GM19395 (cell line): ENCODE results near the gene DENND1B.
"Not testable (repeated sequence)": the region's sequence is repeated elsewhere in the genome, so short reads cannot be mapped to it uniquely, and the experiment has no call there.

Source experiments
- ATAC-seq: cut with Tn5 transposase; IDR thresholded peaks from one replicate; pipeline ENCODE4 v1.9.1; 2021; ENCODE audit warnings: mild to moderate bottlenecking, moderate library complexity; ENCODE audit not compliant: unreplicated experiment

Gene DENND1B

DNA sequence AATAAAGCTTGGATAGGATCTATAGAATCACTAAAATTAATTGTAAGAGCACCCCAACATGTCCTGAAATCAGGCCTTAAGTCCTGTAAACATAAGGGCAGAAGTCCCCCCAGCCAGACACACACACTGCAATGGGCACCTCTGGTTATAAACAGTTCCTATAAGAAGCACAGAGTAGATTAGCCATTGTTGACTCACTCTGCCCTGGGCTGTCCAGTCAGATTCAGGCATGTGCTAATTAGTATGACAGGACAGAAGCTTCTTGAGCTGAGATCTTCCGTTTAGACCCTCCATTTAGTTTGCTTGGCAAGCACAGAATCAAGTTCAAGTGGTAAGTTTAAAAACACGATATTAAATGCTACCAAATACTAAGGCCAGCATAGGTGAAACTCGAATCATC, 11.8 kb upstream of the DENND1B start:
- ATAC-seq, result no peak

DNA sequence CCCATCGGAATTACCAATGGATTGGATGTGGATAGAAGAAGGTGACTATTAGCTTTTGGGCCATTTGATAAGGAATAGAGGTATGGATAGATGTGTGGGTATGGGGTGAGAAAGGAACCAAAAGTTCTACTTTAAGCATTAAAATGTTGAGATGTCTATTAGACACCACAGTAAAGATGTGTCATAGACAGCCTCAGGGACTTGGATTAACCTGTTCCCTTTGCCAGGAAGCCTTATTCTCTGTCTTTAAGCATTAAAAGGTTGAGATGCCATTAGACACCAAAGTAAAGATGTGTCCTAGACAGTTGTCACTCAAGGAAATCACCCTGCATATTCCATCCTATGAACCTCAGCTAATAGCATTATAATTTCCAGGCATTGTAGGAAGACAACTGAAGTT, 11.0 kb upstream of the DENND1B start:
- ATAC-seq, result no peak

DNA sequence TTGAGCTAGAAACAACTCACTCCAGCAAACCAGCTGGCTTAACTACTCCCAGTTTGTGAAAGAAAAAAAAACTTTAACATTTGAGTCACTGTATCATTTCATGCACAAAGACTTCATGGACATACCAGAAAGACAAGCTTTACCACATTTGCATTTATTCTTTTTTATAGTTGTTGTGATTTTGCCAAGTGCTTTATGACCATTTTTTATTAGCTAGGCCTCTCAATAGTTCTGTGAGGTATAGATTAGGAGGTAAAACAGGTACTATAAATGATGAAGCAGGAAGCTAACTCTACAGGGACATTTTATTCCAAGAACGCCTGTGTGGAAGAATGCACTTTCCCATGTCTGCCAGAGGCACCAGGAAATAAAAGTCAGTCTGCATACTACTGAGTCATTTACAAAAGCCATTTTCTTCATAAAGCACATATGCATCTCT, 8.2 kb upstream of the DENND1B start:
- no peak for ATAC-seq

DNA sequence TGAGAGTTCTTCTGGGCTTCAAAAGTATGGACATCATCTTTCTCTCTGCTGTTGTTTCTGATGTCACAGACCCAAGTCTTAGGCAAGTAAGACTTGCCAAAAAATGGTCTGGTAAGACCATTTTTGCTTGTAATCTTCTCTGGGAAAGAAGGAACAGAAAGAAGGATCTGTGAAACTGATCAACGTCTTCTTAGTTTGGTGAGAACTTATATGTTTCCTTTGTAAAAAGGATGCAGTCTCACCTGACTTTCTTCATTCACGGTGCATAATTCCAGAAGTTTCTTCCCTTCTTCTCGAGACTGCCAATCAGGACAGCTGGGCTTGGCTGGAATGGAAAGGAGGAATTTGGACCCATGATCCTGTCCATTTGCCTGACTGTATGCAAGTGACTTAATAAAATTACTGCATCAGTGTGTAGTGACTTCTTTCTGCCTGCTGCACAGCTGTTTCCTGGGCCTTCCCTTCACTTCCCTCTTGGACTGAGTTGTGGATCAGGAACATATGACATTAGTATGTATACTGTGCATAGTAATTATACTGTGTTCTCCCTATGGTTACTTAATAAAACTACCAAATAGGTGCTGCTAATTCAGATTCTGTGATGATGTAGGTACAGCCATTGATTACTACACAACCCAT, 7.6 kb upstream of the DENND1B start:
- ATAC-seq, result no peak

DNA sequence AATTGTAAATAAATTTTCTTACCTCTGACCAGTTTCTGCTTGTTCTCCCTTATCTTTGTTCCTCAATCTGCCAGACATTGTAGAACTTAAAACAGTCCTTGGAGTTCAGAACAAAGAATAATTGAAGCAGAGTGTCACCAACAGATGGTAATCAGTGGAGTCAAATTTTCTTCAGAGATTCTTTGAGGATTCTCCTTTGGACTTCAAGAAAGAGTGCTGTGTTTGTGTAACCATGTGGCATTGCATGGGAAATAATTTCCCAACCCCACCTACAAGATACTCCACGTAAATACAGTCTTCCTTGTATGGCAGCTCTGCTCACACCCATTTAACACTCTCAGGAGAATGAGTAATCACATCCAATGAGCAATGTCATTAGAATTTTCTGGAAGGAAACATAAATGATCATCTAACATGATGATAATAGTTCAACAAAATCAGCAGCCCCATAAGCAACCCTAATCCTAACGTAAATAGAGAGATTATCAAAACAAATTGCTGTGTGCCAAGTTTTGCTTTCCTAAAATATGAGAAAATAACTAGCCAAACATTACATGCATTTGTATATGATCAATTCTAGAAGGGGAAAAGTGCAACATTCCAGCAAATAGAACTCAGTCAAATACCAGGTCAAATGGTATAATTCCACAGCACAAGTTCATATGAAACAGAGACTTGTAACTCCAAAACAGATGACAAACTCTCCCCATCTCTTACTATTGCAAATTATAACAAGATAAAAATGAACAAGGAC, 6.9 kb upstream of the DENND1B start:
- no peak for ATAC-seq

DNA sequence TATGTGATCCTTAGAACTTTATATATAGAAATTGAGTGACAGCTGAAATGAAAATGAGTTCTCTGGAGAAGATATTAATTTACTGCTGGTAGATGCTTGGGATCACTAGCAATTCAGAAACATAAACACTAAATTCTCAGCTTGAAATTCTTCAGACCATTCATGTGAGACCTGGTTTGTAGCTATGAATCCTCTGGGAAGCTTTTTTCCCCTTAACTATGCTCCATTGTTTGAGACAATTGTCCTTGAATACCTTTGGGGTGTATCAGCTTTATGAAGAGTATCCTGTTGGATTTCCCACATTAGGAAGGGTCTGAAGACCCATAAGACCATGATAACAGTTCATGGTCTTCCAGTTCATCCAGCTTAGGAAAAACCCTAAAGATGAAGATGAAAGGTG, 4.6 kb upstream of the DENND1B start:
- ATAC-seq, result no peak

DNA sequence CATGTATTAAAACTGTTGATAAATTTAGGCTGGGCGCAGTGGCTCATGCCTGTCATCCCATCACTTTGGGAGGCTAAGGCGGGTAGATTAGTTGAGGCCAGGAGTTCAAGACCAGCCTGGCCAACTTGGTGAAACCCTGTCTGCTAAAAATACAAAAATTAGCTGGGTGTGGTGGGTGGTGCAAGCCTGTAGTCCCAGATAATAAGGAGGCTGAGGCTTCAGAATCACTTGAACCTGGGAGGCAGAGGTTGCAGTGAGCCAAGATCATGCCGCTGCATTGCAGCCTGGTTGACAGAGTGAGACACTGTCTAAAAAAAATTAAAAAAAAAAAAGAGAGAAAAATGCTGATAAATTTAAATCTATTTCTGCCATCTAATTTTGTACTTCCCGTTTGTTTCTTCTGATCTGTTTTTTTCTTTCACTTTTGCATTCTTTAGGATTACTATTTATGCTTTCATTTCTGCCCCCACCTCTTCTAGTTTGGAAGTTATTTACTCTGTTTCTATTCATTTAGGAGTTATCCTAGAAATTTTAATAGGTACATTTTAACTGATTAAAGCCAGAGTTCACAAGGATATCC, 3.2 kb upstream of the DENND1B start:
- no peak for ATAC-seq

DNA sequence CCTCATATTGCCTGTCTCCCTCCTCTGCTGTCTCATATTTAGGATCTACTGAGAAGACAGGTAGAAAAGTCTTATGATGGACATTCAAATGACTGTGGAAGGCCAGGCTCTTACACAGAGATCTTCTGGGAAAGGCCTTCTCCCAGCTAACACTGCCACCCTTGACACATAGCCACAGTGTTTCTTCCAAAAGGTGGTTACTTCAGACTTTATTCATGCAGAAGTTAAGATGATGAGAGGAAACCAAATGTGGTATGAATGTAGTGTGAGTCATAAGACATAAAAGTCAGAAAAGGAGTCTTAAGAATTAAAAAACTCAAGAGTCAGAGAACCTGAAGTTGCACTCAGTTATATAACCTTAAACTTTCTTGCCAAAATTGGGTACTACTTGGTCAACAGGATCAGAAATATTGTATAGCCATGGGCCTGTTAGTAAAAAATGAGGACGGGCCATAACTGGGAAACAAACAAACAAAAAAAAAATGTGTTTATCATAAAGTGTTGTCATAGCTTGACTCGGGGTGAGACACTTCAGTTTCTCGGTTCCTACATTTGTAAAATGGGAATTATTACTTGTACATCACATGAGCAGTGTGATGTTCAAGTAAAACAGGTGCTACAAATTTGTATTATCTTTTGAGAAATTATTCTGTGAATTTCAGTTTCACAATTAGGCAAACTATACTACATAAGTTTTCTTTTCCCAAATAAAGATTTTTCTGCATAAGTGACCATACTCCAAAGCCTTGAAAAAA, 1.2 kb upstream of the DENND1B start:
- ATAC-seq, result peak; percentile 43

DNA sequence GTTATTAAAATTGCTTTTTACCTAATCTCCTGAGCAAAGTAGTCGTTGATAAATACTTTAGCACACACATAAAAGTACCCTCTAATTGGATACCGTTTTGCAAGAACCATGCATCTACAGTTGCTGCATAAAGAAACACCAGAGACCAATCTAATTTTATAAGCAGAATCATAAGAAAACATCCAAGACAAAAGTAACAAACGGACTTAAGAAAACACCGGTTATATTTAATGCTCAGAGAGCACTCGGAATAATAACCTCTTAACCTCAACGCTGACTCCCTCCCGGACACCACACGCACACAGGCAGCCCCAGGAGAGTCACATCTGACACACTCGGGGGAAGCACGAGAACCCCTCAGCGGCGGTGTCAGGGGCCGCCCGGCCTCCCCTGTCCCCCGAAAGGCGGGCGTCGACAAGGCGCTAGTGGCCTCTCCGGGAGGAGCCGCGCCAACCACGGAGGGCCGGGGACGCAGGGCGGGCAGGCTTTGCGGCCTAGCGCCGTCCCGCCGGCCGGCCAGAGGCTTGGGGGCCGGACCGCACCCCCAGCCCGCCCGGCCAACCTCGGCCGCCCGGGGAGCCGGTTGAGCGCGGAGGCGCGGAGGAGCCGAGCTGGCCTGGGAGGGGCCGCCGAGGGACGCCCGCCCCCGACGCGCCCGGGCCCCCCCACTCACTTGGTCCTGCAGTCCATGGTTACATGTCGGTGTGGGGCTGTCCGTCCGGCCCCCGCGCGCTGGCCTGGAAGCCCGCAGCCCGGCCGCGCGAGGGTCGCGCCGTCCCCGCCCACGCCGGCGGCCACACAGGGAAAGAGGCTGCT, 606 bp downstream of the DENND1B start:
- peak; percentile 34 for ATAC-seq

DNA sequence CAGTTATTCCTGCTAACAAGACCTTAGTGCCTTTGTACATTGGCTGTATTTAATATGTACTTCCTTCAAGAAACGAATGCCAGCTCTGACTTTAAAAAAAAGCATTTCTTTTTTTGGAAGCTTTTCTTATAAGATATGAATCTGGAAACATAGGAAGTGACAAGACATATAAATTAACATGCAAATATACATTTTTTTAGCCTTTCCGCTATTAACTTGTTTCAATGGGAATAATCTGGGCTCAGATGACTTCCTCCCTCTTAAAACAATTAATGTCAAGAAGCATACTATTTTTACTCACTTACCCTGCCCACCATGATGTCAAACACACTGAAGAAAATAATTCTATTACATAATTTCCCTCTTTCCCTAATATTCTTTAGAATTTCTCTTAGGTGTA, 1.4 kb downstream of the DENND1B start:
- no peak for ATAC-seq

DNA sequence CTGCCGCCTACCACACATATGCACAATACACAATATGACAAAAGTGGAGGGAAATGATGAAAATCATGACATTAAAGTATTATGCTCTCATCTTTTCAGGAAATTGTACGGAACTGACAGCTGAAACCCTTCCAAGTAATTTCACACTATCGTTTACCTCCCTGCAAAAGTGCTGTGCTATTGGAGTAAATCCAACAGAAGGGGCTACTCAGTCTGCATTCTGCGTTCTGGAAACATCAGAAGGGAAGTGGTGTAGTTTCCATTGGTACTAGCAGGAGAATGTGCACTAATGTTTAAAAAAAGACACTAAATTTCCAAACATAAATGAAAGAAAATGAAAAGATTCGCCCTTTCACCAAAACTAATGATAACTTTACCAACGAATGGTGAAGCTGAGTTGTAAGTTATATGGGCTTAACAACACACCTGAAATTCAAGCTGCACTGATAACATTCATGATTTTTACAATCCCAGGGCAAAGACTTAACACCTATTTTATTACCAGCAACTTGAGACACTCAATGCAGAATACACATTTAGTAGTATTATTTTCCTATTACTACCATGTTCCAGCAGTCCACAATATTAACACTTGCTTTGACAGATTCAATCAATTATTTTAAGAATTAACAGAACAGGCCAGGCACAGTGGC, 3.2 kb downstream of the DENND1B start:
- ATAC-seq, result no peak

DNA sequence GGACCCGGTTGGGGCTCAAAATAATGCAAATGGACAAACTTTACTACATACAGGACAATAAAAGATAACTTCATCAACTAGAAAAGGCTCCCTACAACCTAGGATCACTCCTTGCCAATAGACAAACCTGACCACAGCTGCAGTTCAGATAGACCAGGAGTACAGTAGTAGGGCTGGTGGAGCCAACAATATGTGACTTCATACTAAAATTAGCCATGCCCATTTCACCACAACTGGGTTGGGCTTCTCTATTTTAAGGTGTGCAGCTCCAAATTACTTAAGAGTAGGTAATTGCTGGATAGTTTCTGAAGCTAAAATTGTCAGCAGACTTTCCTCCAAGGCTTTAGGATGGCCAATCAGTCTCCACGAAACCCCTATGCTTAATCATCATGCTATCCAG, 3.9 kb downstream of the DENND1B start:
- no peak for ATAC-seq

DNA sequence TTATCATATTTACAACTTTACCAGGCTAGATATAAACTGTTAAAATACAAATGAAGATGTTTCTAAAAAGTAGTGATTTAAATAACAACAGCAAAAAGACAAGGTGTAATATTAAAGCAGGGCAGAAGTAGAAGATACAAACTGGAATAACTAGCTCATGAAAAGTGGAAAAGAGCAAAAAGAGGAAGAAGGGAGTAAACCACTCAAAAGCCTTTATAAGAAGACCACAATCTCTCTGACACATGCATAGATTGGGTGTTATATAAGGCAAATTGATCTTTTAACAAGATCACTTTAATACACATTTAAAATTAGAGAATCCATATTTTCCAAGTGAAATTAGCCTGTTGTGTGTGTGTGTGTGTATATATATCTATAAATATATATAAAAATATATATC, 5.0 kb downstream of the DENND1B start:
- ATAC-seq, result no peak

DNA sequence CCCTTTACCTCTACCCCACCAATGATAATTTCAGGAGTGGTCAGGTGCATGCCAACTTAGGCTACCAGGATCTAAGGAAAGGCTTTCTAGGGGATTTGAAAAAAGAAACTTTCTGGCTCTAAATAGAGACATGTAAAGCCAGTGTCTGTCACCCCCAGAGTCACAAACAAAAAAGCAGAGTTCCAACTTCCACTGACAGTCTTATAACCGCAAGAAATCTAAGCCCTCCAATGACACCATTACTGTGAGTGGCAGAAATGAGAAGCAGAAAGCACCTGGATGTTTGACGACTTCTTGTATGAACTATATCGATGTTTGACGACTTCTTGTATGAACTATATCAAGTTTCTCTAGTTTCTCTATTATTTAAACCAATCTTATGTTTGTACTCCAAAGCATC, 6.0 kb downstream of the DENND1B start:
- ATAC-seq, result no peak

DNA sequence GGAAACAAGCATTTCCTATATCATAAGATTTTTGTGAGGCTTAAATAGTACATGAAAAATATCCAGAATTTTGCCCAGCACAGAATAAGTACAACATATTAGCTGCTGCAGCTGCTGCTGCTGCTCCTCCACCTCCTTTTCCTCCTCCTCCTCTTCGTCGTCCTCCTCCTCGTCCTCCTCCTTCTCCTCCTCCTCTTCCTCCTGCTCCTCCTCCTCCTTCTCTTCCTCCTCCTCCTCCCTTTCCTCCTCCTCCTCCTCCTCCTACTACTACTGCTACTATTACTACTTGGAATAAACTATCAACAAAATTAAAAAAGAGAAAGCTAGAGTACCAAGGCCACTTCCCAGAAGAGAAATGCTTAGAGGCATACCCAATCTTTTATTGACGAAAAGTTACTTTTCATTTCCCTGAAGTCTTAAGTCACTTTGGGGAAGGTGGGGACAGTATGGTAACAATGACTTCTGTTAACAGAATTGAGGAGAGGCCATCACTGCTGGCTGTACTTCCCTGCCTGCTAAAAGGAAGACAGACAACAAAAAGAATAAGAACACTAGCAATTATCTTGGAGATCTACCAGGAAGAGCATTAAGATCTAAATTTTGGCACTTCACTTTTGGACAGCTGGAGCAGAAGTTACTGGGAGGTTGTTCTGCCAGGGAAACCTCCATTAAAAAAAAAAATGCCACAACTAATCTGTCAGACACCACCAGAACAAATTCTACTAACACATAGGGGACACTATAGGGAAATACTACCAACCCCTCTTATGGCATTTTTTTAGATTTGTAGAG, 7.1 kb downstream of the DENND1B start:
- ATAC-seq, result no peak

DNA sequence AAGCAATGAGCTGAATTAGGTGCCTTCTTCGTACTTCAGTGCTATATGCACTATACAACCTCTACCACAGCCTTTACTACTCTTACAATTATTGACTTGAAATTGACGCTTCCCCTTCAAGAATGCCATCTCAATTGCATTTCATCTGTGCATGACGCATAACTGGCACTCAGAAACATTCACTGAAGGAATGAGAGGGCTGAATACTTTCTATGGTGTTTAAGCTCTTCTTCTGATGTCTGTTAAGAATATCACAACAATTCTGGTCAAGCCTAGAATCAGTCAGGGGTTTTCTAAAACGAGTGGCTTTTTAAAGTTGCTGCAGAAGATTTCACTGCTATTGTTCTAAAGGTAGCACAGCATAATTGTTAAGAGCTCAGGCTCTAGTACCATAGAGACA, 11.5 kb downstream of the DENND1B start:
- ATAC-seq, result no peak

DNA sequence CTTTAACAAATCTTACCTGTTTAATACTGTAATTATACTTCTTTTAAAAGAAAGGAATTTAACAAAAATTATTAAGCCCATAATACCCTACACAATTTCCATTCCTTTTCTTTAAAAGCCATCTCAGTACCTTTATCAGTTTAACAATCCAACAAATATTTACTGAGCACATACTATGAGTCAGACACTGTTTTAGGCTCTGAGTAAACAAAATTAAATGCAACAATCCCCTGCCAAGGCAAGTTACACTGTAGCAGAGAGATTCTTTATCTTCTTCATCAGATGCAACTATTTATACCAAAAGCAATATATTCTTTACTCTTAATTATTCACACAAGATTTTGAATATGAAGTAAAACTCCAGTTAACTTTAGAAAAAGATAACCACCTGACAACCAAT, 12.0 kb downstream of the DENND1B start:
- ATAC-seq, result no peak

DNA sequence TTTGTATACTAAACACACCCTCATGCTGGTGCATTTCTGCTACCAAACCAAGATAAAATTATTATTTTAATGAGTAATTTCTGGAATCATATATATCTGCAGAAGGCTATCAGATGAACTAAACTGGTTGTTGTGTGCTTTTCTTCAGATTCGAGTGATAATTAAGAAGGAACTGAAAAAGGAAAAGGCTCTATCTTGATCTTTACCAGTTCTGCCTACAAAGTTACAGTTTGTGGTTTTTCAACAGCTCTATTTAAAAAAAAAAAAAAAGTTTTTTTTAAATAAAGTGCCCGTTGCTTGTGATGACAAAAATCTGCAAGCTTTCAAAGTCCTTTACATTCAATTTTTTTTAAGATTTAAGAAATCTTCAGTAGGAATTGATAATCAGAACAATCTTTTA, 13.6 kb downstream of the DENND1B start:
- peak; percentile 77 for ATAC-seq

DNA sequence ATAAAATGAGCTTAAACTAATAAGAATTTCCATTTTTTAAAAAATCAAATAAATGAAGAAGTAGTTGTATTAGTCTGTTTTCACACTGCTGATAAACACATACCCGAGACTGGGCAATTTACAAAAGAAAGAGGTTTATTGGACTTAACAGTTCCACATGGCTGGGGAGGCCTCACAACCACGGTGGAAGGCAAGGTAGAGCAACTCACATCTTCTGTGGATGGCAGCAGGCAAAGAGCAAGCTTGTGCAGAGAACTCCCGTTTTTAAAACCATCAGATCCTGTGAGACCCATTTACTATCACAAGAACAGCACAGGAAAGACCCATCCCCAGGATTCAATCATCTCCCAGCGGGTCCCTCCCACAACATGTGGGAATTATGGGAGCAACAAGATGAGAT, 19.7 kb downstream of the DENND1B start:
- ATAC-seq, result not testable (repeated sequence)
